Measurements from ENCODE around the gene RAET1L.

DNA sequence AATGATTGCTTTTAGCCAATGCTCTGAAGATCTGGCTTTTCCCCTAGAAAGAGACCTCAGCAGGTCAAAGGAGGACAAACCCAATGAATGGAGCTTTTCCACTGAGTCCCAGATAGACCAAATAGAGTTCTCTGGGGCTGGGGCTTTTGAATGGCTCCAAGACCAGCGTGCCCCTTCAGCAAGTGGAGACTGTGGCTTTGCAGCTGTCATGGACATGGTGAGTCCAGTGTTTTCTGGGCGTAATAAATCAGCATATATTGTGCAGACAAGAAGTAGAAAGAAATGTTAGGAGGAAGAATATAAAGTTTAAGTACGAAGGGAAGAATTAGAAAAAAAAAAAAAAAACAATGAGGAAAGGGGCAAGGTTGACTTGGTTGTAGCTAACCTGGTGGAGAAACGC, 33.5 kb downstream of the RAET1L start:
- TF ChIP-seq CTCF (IDR thresholded peaks at IDR 0.05), result no peak
- TF ChIP-seq REST (IDR thresholded peaks at IDR 0.05; ENCODE audit: insufficient read depth in 1 of 2, low read depth in 2 of 2, low read length in 1 of 2), result no peak
- no peak for TF ChIP-seq TCF7L2 (IDR thresholded peaks at IDR 0.05; ENCODE audit: low read depth, low read length)
- no peak for TF ChIP-seq POLR2AphosphoS5 (IDR thresholded peaks at IDR 0.05; ENCODE audit: low read depth, low read length)
- no peak for TF ChIP-seq SIN3A (IDR thresholded peaks at IDR 0.05; ENCODE audit: borderline replicate concordance, insufficient read depth, low read depth, low read length)

All from Panc1 (cell line).